ENCODE data around the gene ZMYM4. TPM values are rescaled to one million over a fixed set of nuclear protein-coding genes. Genes with fewer than 3 reads are reported as not detected.

Gene ZMYM4
- polyA plus RNA-seq, 1 donor from 2014 or later, result 36.1 TPM

DNA sequence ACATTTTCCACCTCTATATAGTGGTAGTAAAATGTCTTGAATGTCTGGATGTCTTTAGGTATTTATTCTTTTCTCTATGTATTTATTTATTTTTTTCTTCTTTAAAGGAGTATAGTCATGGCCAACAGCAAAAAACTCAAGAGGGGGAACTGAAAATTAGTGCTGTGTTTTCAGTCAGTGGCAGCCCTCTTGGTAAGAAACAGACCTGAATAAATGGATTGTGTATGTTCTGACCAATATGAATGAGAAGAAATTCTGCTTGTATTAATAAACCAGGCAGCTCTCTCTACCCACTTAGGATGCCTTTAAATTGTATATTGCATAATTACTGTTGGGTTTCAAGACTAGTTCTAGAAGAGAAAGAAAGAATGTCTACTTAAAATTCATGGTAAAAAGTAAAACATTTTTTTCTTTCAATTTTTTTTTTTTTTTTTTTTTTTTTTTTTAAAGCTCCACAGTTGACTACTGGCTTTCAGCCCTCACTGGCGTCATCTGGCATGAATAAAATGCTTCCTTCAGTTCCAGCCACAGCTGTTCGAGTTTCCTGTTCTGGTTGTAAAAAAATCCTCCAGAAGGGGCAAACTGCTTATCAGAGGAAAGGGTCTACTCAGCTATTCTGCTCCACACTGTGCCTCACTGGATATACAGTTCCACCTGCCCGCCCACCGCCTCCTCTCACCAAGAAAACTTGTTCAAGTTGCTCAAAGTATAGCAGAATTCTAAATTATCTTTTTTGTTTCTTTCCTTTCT is 101.6 kb downstream of the ZMYM4 start:
- no peaks in the 10 kb centered on the region for H3F3A ChIP-seq (ENCODE audit: insufficient read depth, low read length, poor library complexity, severe bottlenecking)
- no peaks in the 10 kb centered on the region for H4K20me1 ChIP-seq (ENCODE audit: insufficient read depth)
- H3K27ac ChIP-seq (ENCODE audit: low read length), result no peak overlapping the region
- H3K36me3 ChIP-seq (ENCODE audit: insufficient read depth, low read length), result no peaks in the 10 kb centered on the region
- TF ChIP-seq, protein P1, sequence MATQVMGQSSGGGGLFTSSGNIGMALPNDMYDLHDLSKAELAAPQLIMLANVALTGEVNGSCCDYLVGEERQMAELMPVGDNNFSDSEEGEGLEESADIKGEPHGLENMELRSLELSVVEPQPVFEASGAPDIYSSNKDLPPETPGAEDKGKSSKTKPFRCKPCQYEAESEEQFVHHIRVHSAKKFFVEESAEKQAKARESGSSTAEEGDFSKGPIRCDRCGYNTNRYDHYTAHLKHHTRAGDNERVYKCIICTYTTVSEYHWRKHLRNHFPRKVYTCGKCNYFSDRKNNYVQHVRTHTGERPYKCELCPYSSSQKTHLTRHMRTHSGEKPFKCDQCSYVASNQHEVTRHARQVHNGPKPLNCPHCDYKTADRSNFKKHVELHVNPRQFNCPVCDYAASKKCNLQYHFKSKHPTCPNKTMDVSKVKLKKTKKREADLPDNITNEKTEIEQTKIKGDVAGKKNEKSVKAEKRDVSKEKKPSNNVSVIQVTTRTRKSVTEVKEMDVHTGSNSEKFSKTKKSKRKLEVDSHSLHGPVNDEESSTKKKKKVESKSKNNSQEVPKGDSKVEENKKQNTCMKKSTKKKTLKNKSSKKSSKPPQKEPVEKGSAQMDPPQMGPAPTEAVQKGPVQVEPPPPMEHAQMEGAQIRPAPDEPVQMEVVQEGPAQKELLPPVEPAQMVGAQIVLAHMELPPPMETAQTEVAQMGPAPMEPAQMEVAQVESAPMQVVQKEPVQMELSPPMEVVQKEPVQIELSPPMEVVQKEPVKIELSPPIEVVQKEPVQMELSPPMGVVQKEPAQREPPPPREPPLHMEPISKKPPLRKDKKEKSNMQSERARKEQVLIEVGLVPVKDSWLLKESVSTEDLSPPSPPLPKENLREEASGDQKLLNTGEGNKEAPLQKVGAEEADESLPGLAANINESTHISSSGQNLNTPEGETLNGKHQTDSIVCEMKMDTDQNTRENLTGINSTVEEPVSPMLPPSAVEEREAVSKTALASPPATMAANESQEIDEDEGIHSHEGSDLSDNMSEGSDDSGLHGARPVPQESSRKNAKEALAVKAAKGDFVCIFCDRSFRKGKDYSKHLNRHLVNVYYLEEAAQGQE (IDR thresholded peaks at IDR 0.05; ENCODE audit: borderline replicate concordance), result no peak
- TF ChIP-seq EZH2 (IDR thresholded peaks at IDR 0.05; ENCODE audit: borderline replicate concordance, insufficient read depth, low read length, poor library complexity, severe bottlenecking), result no peak
- TF ChIP-seq, protein P2, sequence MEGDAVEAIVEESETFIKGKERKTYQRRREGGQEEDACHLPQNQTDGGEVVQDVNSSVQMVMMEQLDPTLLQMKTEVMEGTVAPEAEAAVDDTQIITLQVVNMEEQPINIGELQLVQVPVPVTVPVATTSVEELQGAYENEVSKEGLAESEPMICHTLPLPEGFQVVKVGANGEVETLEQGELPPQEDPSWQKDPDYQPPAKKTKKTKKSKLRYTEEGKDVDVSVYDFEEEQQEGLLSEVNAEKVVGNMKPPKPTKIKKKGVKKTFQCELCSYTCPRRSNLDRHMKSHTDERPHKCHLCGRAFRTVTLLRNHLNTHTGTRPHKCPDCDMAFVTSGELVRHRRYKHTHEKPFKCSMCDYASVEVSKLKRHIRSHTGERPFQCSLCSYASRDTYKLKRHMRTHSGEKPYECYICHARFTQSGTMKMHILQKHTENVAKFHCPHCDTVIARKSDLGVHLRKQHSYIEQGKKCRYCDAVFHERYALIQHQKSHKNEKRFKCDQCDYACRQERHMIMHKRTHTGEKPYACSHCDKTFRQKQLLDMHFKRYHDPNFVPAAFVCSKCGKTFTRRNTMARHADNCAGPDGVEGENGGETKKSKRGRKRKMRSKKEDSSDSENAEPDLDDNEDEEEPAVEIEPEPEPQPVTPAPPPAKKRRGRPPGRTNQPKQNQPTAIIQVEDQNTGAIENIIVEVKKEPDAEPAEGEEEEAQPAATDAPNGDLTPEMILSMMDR (IDR thresholded peaks at IDR 0.05; ENCODE audit: poor library complexity, severe bottlenecking), result no peak
- no peak for TF ChIP-seq MXI1 (conservative IDR thresholded peaks at IDR 0.05; ENCODE audit: poor library complexity, severe bottlenecking)
- TF ChIP-seq RAD21 (conservative IDR thresholded peaks at IDR 0.05), result no peak
- TF ChIP-seq SMC3 (conservative IDR thresholded peaks at IDR 0.05; ENCODE audit: poor library complexity), result no peak
- no peak for TF ChIP-seq POLR2AphosphoS5 (IDR thresholded peaks at IDR 0.05)
- no peak for TF ChIP-seq TAF1 (IDR thresholded peaks at IDR 0.05; ENCODE audit: low read depth)
- TF ChIP-seq EP300 (conservative IDR thresholded peaks at IDR 0.05; ENCODE audit: poor library complexity, severe bottlenecking), result no peak
- no peaks in the 10 kb centered on the region for H3K27me3 ChIP-seq (ENCODE audit: insufficient read depth, low read depth, low read length)
- no peaks in the 10 kb centered on the region for H3K9me3 ChIP-seq (ENCODE audit: low read length)
- H3K9me2 ChIP-seq (ENCODE audit: insufficient read depth, low read length), result no peaks in the 10 kb centered on the region
- H3K4me2 ChIP-seq (ENCODE audit: low read length), result no peak overlapping the region
- H2AFZ ChIP-seq (ENCODE audit: low read depth, low read length), result no peak overlapping the region
- no peak overlapping the region for H3K4me3 ChIP-seq (ENCODE audit: low read length)
- no peaks in the 10 kb centered on the region for H3K79me2 ChIP-seq (replicated peaks; ENCODE audit: insufficient read depth, low read length)
- no peak overlapping the region for H3K9ac ChIP-seq (ENCODE audit: low read length)

DNA sequence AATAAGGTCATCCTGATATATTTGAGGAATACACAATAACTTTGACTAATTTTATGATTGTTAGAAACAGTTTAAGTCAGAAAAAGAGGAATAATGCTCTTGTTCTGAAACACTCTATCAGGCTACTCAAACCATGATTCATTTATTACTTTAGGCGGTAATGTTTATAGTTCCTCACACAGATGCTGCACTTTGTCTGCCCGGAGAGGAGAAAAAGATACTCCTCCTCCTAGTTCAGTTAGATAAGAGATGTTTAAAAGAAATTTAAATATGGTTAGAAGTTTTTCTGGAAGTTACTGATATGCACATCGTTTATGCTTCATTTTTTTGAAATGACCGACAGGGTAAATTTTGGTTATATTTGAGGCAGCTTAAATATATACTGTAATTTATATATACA is 103.0 kb downstream of the ZMYM4 start:
- no peak overlapping the region for H3K9ac ChIP-seq (ENCODE audit: low read length)
- no peaks in the 10 kb centered on the region for H3K36me3 ChIP-seq (ENCODE audit: insufficient read depth, low read length)
- TF ChIP-seq EZH2 (IDR thresholded peaks at IDR 0.05; ENCODE audit: borderline replicate concordance, insufficient read depth, low read length, poor library complexity, severe bottlenecking) (no peak), MXI1 (conservative IDR thresholded peaks at IDR 0.05; ENCODE audit: poor library complexity, severe bottlenecking) (no peak)
- no peaks in the 10 kb centered on the region for H3K9me3 ChIP-seq (ENCODE audit: low read length)
- H3K27me3 ChIP-seq (ENCODE audit: insufficient read depth, low read depth, low read length), result no peaks in the 10 kb centered on the region
- no peaks in the 10 kb centered on the region for H3F3A ChIP-seq (ENCODE audit: insufficient read depth, low read length, poor library complexity, severe bottlenecking)
- H3K4me2 ChIP-seq (ENCODE audit: low read length), result no peak overlapping the region
- no peaks in the 10 kb centered on the region for H3K9me2 ChIP-seq (ENCODE audit: insufficient read depth, low read length)
- no peaks in the 10 kb centered on the region for H4K20me1 ChIP-seq (ENCODE audit: insufficient read depth)
- H3K27ac ChIP-seq (ENCODE audit: low read length), result no peak overlapping the region
- no peak overlapping the region for H3K4me3 ChIP-seq (ENCODE audit: low read length)
- no peak overlapping the region for H2AFZ ChIP-seq (ENCODE audit: low read depth, low read length)
- no peaks in the 10 kb centered on the region for H3K79me2 ChIP-seq (replicated peaks; ENCODE audit: insufficient read depth, low read length)

Data from neural cell (in vitro differentiated cells).